Mesothelial cell of epicardium (in vitro differentiated cells): ENCODE measurements around the gene TRPM7. TPM values are rescaled to one million over a fixed set of nuclear protein-coding genes. Genes with fewer than 3 reads are reported as not detected.

Experiments used
- DNase-seq, 2 experiments: peaks; one replicate each; pipeline ENCODE4 v3.0.0; 2021; ENCODE audit warnings: low spot score in 2 of 2; ENCODE audit not compliant: unreplicated experiment in 2 of 2
- H3K27ac Mint-ChIP-seq: 2 replicates; pipeline ENCODE4 v1.8.0; 2021; ENCODE audit warnings: mixed read lengths
- H3K27me3 Mint-ChIP-seq: 2 replicates; pipeline ENCODE4 v1.8.0; 2021; ENCODE audit warnings: low read depth, mixed read lengths
- H3K36me3 Mint-ChIP-seq: 2 replicates; pipeline ENCODE4 v1.8.0; 2021; ENCODE audit warnings: mixed read lengths
- H3K4me1 Mint-ChIP-seq: 2 replicates; pipeline ENCODE4 v1.8.0; 2021; ENCODE audit warnings: mixed read lengths
- H3K4me3 Mint-ChIP-seq: 2 replicates; pipeline ENCODE4 v1.8.0; 2021; ENCODE audit warnings: mild to moderate bottlenecking, moderate library complexity, mixed read lengths
- H3K9me3 Mint-ChIP-seq: 2 replicates; pipeline ENCODE4 v1.8.0; 2021; ENCODE audit warnings: mixed read lengths
- total RNA-seq: library from RNA; stranded (reverse); gene quantifications from 3 replicates; pipeline ENCODE4 v1.2.1, GENCODE V29; 2021
- TF ChIP-seq, protein P1 (sequence below): fragments of 200-600 bp; sonication (generic); IDR thresholded peaks from one replicate; pipeline ENCODE4 v1.5.0; 2021; ENCODE audit warnings: antibody characterized with exemption; ENCODE audit not compliant: unreplicated experiment

TRPM7 gene
- total RNA-seq, 1 donor from 2014 or later: 50.4 TPM

DNA sequence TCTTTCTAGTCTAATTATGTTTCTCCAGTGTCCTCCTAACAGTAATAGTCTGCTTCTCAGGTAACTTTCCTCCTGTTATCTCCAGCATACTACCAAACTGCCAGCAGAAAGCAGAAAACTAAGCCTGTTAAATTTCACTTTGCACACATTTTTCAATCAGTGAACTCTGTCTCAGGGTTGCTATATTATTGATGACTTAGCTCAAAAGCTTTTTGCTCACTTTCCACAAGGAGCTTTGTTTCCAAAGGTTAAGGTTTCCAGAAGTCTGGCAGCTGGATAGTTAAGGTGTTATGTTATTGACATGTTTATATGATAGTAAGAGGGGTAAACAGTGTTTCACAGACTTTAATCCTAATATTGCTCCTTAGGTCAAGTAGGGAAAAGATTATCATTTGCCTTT lies 5.1 kb downstream of the TRPM7 start:
- no peak overlapping the region for H3K27ac Mint-ChIP-seq
- TF ChIP-seq, protein P1, sequence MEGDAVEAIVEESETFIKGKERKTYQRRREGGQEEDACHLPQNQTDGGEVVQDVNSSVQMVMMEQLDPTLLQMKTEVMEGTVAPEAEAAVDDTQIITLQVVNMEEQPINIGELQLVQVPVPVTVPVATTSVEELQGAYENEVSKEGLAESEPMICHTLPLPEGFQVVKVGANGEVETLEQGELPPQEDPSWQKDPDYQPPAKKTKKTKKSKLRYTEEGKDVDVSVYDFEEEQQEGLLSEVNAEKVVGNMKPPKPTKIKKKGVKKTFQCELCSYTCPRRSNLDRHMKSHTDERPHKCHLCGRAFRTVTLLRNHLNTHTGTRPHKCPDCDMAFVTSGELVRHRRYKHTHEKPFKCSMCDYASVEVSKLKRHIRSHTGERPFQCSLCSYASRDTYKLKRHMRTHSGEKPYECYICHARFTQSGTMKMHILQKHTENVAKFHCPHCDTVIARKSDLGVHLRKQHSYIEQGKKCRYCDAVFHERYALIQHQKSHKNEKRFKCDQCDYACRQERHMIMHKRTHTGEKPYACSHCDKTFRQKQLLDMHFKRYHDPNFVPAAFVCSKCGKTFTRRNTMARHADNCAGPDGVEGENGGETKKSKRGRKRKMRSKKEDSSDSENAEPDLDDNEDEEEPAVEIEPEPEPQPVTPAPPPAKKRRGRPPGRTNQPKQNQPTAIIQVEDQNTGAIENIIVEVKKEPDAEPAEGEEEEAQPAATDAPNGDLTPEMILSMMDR: no peak

DNA sequence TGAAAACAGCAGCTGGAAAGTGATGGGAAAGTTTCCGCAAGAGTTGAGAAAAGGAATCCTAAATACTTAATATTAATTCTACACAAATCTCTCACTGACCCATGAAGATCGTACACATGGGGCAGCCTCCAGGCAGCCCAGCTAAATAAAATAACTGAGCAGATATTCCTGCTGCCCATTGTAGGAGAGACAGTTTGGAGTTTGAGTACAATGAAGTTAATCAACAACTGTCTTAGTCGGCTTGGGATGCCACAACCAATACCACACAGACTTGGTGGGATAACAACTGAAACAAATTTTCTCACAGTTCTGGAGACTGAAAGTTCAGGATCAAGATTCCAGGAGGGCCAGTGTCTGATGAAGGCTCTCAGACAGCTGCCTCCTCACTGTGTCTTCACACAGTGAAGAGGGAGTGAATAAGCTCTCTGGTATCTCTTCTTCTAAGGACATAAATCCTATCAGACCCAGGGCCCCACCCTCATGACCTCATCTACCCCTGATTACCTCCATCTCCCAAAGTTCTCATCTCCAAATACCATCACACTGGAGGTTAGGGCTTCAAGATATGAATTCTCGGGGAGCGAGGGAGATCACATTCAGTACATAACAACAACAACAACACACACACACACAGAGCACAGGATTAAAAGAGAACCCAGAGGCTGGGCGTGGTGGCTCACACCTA lies 9.7 kb downstream of the TRPM7 start:
- H3K9me3 Mint-ChIP-seq: no peaks in the 10 kb centered on the region
- H3K27me3 Mint-ChIP-seq: no peaks in the 10 kb centered on the region
- peak overlapping the region; percentile 62 for H3K27ac Mint-ChIP-seq
- no peak overlapping the region for H3K4me3 Mint-ChIP-seq
- peaks cover 7% of the 10 kb centered on the region for H3K4me1 Mint-ChIP-seq
- TF ChIP-seq, protein P1: no peak
- H3K36me3 Mint-ChIP-seq: peaks cover 9% of the 10 kb centered on the region
- no peak for DNase-seq

More for the DNA sequence above, 5.1 kb downstream of the TRPM7 start:
- Mint-ChIP-seq H3K36me3 (peaks cover 15% of the 10 kb centered on the region), H3K4me1 (peaks cover 25% of the 10 kb centered on the region), H3K27me3 (no peaks in the 10 kb centered on the region), H3K4me3 (no peak overlapping the region), H3K9me3 (no peaks in the 10 kb centered on the region)
- no peak for DNase-seq

DNA sequence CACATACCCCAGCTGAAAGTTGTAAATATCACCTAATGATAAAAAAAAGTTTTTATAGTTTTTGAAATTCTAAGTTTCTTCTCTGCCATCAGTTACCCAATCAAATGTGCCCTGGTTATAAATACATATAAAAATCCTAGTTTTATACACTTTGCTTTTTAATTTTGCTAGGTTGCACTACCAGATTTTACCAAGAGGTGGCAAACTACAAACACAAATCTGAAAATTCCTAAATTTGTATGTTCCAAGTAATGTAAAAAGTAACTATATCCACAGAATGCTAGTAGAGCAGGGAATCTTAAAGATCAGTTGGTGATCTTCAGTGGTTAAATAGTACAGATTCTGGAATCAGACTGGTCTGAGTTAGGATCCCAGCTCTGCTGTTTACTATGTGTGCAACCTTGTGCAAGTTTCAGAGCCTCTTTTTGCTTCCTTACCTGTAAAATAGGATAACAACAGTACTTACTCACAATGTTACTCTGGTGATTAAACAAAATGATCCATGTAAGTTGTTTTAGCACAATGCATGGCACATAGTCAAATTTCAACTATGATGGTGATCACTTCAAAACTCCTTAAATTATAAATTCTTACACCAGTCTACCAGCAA lies 11.0 kb downstream of the TRPM7 start:
- Mint-ChIP-seq H3K27ac (peak overlapping the region; percentile 34), H3K9me3 (no peaks in the 10 kb centered on the region), H3K27me3 (no peaks in the 10 kb centered on the region), H3K4me1 (peaks cover 4% of the 10 kb centered on the region), H3K36me3 (peaks cover 6% of the 10 kb centered on the region), H3K4me3 (no peak overlapping the region)
- no peak for DNase-seq
- TF ChIP-seq, protein P1: peak; percentile 99

DNA sequence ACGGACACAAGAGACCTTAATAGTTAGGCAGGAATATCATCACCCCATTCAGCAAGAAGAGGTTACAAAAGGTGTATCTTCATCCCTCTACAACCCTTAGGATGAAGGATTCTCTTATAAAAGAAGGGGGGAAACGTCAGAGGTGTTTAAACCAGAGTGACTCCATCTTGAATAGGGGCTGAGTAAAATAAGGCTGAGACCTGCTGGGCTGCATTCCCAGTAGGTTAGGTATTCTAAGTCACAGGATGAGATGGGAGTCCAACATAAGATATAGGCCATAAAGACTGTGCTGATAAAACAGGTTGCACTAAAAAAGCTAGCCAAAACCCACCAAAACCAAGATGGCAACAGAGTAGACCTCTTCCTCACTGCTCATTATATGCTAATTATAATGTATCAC lies 16.5 kb downstream of the TRPM7 start:
- H3K4me1 Mint-ChIP-seq: peaks cover 5% of the 10 kb centered on the region
- peak overlapping the region; percentile 40 for H3K27ac Mint-ChIP-seq
- H3K9me3 Mint-ChIP-seq: peaks cover 5% of the 10 kb centered on the region
- TF ChIP-seq, protein P1: no peak
- peaks cover 19% of the 10 kb centered on the region for H3K36me3 Mint-ChIP-seq
- DNase-seq: no peak
- no peaks in the 10 kb centered on the region for H3K27me3 Mint-ChIP-seq
- H3K4me3 Mint-ChIP-seq: no peak overlapping the region

DNA sequence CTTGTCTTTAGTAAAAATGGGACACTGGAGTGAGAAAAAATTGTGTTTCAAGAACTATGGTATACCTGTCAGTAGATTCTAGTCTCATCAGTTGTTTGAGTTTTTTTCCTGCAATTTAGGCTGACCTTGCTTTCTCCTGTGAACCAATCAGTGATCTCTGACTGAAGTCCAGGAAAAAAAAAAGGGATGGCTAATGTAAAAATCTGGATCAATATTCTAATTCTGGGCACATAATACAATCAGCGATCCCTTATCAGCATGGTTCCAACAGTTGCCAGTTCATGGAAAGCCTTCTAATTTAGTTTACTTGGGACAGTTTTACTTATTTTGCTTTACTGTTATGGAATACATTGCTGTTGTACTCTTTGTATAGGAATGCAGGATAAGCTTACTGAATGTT lies 17.0 kb downstream of the TRPM7 start:
- peaks cover 19% of the 10 kb centered on the region for H3K36me3 Mint-ChIP-seq
- H3K27me3 Mint-ChIP-seq: no peaks in the 10 kb centered on the region
- H3K27ac Mint-ChIP-seq: no peak overlapping the region
- H3K9me3 Mint-ChIP-seq: peaks cover 5% of the 10 kb centered on the region
- TF ChIP-seq, protein P1: no peak
- peaks cover 5% of the 10 kb centered on the region for H3K4me1 Mint-ChIP-seq
- H3K4me3 Mint-ChIP-seq: no peak overlapping the region
- DNase-seq: no peak
